Stimulated activated CD8-positive, alpha-beta memory T cell treated with anti-CD3 and anti-CD28 coated beads, Interleukin-4, amount 100 ng/mL, for 48 hours (primary cell): Measurements from ENCODE around the gene SLC22A4.

Experiments used
- DNase-seq: peaks from one replicate; pipeline ENCODE4 v3.0.0-alpha.2; 2020

The SLC22A4 gene

DNA sequence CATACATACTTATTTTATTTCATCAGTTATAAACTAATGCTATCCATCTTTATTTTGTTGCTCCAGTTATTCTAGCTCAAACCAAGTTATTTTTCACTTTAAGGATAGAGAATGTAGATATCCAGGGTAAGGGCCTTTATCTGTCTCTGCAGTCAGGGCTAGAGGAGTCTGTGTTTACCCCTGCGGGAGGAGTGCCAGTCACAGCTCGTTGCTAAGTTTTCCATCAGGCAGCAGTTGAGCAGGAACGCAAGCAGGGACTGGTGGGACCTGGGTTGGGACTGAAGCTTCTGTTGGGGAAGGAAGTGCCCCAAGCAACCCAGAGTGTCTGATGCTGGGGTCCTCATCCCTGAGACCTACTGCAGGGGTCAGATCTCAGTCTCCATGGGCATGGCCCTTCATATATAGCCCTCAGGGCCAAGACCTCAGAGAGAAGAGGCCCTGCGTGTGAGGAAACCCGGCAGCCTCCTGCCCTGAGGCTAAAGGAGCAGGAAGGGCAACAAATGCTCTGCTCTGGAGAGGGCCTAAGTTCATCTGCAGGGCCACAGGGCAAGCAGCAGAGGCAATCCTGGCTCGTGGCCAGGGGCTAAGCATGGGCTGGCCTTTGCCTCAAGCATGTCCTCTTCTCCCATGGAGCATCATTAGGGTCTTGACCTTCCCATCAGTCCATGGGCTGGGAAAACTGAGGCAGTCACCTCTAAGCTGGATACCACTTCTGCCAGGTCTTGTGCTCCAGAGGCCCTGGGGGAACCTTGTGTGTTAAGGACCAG is 6.6 kb downstream of the SLC22A4 start:
- DNase-seq = no peak

DNA sequence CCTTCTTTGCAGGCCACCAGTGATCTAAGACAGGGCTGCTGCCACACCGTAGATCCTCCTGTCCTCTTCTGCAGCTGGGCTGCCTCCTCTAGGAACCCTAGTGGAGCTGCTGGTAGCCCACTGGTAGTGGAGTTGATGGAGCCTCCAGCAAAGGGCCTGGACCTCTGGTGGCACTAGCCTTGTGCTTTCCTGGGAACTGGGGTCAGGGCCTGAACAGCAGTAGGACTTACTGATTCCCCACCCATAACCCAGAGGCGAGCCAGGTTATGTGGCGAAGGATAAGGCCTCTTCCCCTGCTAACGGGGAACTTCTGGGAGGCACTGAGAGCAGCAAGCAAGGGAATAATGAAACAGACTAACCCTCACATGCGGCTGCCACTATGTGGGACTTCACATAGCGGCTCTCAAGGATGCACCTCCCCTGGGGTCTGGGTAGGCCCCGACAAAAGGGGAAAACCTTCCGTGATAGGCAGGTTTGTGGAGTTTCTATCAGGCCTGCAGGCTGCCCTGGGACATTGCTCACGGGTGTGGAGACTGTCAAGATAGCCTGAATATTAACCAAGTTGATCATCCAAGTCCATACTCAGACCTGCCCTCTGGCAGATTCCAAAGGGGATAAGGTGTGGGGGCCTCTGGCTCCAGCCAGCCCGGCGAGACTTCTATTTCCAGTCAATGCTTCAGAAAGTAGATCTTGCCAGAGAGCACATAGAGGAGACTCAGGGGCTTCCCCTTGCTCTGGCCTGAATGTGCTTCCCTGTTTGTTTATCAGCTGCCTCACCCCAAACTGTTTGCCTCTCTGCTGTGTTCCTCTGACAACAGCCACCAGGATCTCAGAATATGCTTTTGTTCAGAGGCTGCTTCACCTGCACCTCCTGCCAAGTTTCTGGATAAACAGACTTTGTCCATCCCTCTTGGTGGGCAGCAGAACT is 7.4 kb downstream of the SLC22A4 start:
- no peak for DNase-seq

DNA sequence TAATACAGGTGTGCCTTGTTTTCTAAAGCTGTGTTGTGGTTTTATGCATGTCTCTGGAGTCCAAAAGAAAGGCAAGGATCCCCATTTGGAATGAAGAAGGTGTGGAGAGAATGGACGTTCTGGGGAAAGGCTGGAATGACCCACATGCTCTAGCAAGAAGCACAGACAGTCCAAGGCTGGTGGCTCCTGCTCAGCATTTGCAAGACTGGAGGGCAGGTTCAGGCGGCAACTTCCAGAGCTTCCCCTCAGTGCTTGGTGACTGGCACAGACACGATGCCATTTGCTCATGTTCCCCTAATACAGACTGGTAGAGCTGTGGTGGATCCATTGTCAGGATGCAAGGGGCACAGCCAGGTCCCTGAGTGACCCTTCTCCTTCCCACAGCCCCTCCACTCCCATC is 8.2 kb downstream of the SLC22A4 start:
- DNase-seq = no peak

DNA sequence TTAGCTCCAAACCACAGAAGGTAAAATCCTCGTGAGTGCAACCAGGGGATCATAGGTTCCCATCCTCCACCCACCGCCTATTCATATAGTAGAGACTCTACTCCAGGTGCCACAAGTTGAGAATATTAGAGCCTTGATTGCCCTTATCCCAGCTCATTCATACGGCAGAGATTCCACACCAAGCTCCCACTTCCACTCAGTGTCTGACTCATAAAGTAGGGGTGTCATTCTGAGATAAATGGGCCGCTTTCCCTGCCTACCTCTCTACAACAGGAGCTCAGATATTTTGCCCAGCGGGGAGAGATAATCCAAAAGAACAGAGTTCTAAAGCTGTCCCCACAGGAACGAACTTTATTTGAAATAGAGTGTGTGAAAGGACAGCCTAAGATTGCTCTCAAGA is 9.4 kb downstream of the SLC22A4 start:
- no peak for DNase-seq

DNA sequence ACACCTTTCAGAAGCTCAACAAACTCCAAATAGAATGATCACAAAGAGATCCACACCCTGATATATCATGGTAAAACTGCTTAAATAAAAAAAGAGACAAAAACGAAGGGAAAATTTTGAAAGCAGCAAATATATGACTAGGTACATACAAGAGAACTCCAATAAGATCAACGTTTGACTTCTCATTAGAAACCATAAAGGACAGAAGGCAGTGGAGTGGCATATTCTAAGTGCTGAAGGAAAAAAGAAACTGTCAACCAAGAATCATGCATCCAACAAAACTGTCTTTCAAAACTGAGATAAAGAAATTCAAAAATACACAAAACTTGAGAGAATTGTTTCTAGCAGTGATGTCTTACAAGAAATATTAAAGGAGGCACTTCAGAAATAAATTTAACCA is 11.2 kb downstream of the SLC22A4 start:
- DNase-seq = no peak

DNA sequence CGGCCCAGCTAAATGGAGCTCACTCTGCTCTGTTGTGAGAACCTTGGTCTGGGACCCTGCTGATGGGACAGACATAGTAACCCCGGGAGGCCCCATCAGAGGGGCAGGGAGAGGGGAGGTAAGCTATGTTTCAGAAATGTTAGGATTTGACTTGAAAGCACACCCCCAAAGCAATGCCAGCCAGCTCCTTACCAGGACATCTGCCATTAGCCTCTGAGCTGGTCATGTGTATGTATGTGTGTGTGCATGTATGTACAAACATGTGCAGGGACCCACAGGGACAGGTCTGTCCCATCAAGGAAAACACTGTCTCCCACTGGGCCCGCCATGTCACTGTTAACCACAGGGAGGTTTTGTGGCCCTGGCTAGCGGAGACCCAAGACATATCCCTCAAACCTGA is 14.5 kb downstream of the SLC22A4 start:
- no peak for DNase-seq

DNA sequence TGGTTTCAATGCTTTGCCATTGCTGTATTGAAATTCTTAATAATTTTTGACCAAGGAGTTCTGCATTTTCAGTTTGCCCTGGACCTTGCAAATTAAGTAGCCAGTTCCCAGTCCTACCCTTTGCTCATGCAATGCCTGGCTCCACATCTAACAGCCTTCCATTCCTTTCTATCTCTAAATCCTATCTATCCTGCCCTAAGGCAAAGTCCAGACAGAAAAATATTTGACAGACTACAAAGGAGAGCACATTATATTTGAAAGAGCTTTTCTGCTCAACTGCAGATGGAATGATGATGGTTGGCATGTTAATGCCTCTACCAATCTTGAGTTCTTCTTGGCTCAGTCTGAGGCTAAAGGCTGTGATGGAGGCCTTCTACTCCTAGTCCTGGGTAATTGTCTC is 15.5 kb downstream of the SLC22A4 start:
- DNase-seq = no peak

DNA sequence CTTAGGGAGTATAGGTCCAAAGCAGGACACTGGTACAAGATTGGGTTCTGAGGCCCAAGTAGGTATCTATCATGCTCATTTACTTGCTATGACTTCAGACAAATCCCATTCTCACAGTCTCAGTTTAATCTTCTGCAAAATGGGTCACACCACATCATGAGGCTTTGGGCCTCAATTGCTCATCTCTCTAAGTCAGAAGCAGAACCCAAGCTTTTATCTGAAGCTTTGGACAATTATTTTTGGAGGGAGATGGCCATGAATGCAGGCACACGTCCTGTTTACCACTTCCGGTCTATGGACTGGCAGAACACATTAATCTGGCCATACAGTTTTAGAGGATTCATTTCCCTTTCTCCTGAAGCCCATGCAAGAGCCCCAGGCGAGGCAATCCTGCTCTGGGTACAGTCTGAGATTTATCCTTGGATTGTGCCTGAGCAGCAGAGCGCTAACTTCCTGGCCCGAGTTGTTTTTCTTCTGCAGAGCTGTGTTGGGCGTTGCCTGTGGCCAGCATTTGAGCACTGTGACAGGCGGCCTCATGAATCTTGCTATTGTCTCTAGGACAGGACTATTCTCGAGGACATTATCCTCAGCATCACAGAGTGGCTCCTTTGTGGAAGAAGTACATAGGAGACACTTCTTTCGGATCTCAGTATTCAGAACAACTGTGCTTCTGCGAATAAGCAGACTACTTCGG is 16.1 kb downstream of the SLC22A4 start:
- DNase-seq = no peak

DNA sequence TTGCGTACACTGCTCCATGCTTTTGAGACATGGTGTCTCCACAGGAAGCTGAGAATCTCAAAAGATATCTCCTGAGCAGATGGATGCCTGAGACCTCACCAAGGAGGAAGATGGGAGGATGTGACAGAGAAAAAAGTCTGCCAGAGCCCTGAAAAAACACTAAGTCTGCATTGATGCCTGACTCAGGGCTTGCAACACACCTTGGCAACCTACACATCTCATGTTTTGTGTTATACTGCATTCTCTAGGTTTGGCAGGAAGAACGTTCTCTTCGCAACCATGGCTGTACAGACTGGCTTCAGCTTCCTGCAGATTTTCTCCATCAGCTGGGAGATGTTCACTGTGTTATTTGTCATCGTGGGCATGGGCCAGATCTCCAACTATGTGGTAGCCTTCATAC is 19.2 kb downstream of the SLC22A4 start:
- no peak for DNase-seq

DNA sequence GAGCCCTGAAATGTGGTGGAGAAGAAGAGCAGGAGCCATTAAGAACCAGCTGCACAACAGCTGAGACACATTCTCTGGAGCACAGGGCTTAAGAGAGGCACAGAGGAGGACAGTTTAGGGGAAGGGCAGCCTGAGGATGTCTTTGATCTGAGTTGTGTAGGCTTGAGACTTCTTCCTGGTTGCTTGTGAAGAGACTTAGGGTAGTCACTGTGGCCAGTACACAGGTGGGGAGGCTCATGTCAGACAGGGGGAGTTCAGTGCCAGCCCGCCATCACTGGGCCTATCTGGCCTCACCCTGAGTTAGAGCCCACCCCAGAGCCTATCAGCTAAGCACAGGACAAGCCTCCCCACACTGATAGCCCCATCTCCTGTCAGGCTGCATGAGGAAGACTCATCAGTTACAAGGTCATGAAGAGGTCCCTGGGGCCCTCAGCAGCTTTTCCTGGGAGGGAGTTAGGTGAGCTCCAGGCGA is 19.8 kb downstream of the SLC22A4 start:
- DNase-seq = no peak

DNA sequence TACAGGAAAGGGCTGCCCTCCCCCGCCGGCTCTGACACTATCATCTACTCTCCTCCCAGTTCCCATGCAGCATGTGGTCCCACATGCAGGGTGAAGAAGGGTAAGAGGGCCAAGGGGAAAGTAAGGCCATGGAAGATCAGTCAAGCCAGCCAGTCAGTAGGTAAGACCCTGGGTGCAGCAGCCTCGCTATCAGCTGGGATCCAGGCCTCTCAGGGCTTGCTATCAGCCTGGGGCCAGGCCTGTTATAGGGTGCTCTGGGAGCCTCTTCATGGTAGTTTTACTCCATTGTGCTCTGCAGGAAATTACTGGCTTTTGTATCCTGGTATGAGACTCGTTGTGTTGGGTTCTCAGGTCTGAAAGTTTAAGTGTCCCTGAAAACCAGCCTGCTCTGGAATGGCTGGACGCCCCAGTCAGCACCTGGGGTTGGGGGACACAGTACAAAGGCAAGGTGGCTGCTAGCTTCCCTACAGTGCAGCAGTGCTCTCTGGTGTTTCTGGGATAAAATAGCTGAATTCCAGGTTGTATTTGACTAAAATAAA is 21.4 kb downstream of the SLC22A4 start:
- DNase-seq = no peak

DNA sequence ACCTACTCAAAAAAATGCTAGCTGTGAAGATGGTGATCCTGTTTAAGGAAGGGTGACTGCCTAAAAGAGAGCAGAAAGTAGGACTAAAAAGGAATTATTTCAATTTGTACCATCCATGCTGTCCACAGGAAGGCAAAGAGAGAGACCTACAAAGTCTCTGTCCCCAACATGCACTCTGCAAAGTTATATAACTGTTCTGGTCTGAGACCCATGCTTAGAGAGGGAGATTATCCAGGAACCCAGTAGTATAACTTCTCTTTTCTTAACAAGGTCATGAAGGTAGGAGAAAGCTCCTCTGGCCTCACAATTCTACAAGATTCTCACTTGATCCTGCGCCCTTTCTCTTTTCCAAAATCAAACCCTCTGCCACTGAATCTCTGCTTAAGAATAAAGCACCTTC is 25.8 kb downstream of the SLC22A4 start:
- DNase-seq = no peak

DNA sequence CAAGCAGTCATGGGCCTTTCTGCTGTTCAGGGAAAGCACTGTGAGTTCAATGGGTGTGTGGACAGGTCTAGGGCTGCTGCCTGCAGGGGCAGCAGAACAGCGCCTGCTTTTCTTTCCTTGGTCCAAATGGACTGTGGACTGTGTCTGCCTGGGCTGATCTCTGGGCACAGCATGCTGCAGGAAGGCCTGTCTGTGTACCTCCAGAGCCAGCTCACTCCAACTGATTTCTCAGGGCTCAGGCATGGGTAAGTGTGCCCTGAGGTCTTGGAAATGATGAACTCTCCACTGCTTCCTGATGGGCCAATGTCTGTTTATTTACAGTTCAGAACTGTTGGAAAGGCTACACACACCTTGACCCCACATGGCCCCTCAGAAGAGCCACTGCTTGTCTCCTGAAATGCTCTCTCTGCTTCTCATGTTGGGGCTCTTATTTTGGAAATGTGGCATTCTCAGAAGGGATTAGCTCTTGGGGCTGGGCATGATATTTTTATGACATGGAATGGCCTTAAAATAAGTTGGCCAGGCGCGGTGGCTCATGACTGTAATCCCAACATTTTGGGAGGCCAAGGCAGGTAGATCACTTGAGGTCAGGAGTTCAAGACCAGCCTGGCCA is 27.0 kb downstream of the SLC22A4 start:
- no peak for DNase-seq

DNA sequence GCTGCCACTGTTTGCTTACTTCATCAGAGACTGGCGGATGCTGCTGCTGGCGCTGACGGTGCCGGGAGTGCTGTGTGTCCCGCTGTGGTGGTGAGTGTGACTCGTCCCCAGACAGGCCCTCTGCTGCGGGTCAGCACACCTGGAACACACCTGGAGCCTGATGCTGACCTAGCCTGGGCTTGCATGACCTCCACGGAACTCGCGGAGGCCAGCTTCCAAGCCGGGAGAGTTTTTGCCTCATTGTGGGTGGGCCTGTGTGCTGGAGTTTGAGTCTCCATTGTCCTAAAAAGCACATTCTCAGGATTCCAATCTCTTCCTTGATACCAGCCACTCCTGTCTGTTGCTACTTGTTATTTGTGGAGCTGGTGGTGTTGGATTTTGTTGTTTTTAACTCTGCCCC is 28.1 kb downstream of the SLC22A4 start:
- no peak for DNase-seq

DNA sequence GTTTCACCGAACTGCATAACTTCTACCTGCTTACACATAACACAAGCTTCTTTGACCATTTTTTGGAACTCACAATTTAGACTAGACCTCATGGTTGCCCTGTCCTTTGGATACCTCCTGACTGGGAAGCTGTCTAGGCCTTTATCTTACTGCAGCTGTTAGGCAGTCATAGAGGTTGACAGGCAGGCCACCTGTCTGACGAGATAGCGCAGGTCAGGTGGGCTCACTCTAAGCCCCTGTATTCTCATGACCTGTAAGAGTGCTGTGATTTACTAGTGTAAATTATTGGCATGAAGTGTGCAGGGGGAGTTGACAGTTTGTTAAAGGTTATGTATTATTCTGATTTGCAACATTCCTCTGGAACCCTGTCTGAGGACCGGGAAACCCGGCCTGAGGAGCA is 29.0 kb downstream of the SLC22A4 start:
- no peak for DNase-seq

DNA sequence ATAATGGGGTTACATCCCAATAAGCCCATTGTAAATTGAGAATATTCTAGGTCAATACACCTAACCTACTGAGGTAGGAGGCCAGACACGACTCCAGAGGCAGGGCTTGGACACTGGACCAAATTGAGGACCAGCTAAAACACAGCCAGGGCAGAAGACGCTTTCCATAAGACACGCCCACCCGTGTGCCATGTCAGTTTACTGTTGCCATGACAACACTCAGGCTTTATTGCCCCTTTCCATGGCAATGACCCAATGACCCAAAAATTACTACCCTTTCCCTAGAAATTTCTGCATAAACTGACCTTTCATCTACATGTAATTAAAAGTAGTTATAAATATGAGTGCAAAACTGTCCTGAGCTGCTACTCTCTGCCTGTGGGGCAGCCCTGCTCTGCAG is 31.5 kb downstream of the SLC22A4 start:
- DNase-seq = no peak

DNA sequence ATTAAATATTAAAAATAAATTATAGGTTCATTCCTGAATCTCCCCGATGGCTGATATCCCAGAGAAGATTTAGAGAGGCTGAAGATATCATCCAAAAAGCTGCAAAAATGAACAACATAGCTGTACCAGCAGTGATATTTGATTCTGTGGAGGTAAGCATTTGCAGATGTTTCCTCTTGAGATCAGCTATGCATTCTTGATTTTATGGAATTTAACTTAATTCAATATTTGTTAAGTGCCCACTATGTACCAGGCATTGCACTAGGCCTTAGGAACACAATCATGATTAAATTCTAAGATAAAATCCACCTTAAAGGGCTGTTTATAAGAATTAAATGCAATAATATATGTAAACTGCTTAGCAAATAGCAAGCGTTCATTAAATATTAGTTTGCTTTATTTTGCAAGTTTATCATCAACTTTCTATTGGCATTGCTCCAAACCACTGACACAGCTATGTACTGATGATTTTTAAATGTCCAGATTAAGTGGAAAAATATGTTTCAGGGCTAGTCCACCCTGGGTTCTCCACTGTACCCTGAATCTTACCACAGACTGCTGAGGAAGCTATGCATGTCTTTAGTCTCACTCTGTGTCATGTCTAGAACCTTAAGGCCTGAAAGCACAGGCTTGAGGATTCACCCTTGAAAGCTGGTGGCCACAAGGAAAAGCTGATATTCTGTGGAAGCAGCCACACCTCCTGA is 33.2 kb downstream of the SLC22A4 start:
- no peak for DNase-seq

DNA sequence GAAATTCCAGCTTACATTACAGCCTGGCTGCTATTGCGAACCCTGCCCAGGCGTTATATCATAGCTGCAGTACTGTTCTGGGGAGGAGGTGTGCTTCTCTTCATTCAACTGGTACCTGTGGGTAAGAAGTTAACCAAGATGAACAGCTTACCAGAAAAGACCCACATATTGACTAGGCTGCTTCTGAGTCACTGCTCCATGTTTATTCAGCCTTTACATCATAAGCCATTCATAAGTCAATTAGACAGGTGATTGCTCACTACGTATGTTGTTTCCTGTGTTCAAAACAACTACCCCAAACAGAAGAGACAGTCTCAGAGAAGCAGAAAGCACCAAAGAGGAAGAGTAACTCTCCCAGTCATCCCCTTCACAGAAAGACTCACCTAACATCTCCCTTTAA is 40.6 kb downstream of the SLC22A4 start:
- DNase-seq = no peak

DNA sequence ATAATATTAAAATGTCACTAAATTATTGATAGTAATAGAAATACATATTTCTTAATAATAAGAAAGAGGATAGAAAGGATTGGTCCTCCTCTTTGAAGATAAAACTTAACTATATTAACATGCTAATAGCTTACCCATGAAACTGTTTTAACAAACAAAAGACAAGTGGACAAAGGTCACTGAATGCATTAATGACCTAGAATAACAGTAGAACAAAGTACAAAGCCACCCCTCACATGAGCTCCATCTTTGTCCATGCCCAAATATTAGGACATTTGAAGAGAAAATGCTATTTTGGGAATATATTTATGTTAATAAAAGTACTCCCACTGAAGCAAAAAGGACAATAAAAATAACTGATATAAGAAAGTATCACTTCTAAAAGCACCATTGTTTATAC is 41.2 kb downstream of the SLC22A4 start:
- DNase-seq = no peak

DNA sequence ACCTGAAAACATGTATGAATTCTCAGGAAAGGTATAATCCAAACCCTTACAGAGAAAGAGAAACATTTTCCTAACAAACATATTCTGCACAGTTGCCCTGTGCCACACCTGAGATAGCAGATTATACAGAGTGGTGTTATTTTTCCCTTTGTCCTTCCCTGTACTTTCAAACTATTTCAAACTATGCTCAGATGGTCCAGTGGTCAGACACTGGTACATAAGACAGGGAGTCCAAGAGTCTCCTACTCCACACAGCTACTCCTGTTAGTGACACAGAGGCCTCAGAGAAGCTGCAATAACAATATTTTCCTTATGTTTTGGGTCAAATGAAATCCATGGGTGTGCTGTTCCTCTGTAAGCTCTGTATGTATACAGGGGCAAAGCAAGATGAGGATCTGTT is 45.3 kb downstream of the SLC22A4 start:
- DNase-seq = no peak

DNA sequence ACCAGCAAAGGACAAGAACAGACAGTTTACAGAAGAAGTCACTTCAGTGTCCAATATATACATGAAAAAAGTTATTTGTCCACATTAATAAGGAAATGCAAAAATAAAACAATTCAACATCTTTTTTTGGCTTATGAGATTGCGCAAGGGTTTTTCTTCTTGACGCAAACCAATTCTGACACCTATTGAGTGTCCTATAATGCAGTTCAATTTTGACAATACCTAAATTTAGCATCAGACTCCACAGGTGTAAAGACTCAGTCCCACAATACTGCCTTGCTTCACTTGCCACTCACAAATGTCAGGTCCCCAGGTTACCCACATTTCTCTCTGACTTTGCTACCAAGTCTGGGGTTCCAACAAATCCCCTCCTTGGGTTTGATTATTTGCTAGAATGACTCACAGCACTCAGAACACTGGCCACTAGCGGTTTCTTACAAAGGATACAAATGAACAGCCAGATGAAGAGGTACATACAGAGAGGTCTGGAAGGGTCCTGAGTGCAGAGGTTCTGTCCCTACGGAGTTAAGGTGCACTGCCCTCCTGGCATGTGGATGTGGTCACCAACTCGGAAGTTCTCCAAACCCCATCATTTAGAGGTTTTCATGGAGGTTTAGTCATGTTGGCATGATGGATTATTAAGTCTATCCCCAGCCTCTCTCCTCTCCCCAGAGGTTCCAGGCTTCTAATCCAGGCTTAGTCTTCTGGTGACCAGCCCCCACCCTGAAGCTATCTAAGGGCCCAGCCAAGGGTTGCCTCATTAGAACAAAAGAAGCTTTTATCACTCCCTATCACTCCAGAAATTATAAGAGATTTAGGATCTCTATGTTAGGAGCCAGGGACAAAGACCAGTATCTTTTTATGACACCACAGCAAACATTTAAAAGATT is 48.3 kb downstream of the SLC22A4 start:
- DNase-seq = no peak
